ENCODE data around the gene SLC38A10. TPM values are rescaled to one million over a fixed set of nuclear protein-coding genes. Genes with fewer than 3 reads are reported as not detected.

Gene SLC38A10
- total and polyA plus RNA-seq, 2 experiments from 2014 or later = 94.4 to 131 TPM

DNA sequence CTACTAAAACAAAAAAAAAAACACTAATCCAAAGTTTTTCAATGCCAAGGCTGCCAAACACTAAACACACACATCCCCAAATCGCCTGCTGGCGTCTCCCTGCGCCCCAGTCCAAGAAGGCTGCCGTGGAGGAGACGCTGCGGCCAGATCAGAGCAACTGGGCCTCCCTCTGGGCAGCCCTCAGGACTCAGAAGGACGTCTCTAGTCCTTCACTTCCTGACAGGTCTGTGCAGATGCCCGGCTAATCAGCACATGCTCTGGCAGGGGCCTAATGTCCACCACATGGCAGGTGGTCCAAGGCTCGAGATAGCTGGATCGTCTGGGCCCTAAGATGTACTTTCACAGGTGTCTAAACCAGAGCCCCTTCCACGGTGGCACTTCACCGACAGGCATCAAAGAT, 2.7 kb downstream of the SLC38A10 start:
- DNase-seq (ENCODE audit: low read depth in 1 of 2, low spot score in 1 of 2) = no peak
- H3K27ac ChIP-seq = peak overlapping the region; percentile 4
- H3K27me3 ChIP-seq = no peaks in the 10 kb centered on the region
- TF ChIP-seq, protein P1, sequence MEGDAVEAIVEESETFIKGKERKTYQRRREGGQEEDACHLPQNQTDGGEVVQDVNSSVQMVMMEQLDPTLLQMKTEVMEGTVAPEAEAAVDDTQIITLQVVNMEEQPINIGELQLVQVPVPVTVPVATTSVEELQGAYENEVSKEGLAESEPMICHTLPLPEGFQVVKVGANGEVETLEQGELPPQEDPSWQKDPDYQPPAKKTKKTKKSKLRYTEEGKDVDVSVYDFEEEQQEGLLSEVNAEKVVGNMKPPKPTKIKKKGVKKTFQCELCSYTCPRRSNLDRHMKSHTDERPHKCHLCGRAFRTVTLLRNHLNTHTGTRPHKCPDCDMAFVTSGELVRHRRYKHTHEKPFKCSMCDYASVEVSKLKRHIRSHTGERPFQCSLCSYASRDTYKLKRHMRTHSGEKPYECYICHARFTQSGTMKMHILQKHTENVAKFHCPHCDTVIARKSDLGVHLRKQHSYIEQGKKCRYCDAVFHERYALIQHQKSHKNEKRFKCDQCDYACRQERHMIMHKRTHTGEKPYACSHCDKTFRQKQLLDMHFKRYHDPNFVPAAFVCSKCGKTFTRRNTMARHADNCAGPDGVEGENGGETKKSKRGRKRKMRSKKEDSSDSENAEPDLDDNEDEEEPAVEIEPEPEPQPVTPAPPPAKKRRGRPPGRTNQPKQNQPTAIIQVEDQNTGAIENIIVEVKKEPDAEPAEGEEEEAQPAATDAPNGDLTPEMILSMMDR (IDR thresholded peaks at IDR 0.05; ENCODE audit: low read depth, low read length) = no peak
- H3K4me1 ChIP-seq (ENCODE audit: low read depth) = peaks cover 6% of the 10 kb centered on the region
- H3K36me3 ChIP-seq = peaks cover 2% of the 10 kb centered on the region
- no peak overlapping the region for H3K4me3 ChIP-seq
- H3K9me3 ChIP-seq (ENCODE audit: low read depth) = no peaks in the 10 kb centered on the region

DNA sequence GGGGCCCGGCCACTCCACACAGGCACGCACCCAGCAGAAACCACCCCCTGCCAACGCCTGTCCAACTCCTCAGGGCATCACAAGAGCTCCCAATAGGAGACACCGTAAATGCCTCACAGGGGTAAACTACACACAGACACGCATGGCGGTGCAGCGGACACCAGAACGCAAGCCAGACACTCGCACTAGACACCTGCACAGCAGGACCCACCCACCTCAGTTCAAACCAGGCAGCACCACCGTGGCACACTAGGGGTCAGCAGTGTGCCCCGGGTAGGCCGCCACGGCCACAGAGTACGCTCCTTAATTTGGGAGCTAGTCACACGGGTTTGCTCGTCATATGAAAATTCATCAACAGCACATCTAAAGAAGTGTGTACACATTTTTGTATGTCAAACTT, 3.4 kb downstream of the SLC38A10 start:
- TF ChIP-seq, protein P1 (IDR thresholded peaks at IDR 0.05; ENCODE audit: low read depth, low read length) = peak; percentile 59
- no peaks in the 10 kb centered on the region for H3K9me3 ChIP-seq (ENCODE audit: low read depth)
- H3K27me3 ChIP-seq = no peaks in the 10 kb centered on the region
- H3K27ac ChIP-seq = no peak overlapping the region
- no peak overlapping the region for H3K4me3 ChIP-seq
- peaks cover 6% of the 10 kb centered on the region for H3K4me1 ChIP-seq (ENCODE audit: low read depth)
- H3K36me3 ChIP-seq = peaks cover 2% of the 10 kb centered on the region
- DNase-seq (ENCODE audit: low read depth in 1 of 2, low spot score in 1 of 2) = peak; percentile 55 to 72

DNA sequence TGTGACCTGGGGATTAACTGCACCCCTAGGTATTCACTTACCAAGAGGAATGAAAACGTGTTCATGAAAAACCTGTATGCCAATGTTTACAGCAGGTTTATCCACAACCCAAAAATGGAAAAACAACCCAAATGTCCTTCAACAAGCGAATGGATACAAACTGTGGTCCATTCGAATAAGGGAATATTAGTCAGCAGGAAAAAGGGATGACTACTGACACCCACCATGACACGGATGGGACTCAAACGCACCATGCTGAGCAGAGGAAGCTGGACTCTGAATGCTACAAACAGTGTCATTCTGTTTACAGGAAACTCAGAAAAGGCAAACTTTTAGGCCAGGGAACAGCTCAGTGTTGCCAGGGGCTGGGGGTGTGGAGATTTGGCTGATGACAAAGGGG, 4.9 kb downstream of the SLC38A10 start:
- H3K36me3 ChIP-seq = peaks cover 2% of the 10 kb centered on the region
- H3K27ac ChIP-seq = no peak overlapping the region
- peaks cover 8% of the 10 kb centered on the region for H3K4me1 ChIP-seq (ENCODE audit: low read depth)
- DNase-seq (ENCODE audit: low read depth in 1 of 2, low spot score in 1 of 2) = no peak
- no peaks in the 10 kb centered on the region for H3K27me3 ChIP-seq
- H3K9me3 ChIP-seq (ENCODE audit: low read depth) = no peaks in the 10 kb centered on the region
- TF ChIP-seq, protein P1 (IDR thresholded peaks at IDR 0.05; ENCODE audit: low read depth, low read length) = no peak
- no peak overlapping the region for H3K4me3 ChIP-seq

DNA sequence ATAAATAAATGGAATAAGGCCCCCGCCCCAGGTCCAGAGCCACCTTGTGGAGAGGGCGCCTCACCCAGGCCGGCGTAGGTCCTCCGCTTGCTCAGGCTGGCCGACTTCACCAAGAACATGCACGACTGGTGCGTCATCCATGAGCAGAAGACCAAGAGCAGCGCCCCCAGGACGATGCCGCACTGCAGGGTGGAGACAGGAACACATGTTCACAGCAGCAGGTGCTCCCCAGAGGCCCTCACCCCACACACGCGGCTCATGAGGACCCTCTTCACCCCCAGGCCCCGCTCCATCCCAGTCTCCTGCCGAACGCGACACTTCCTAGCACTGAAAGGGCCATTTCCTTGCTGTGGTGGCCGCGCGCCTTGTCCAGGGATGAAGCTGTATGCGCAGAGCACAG, 5.5 kb downstream of the SLC38A10 start:
- TF ChIP-seq, protein P1 (IDR thresholded peaks at IDR 0.05; ENCODE audit: low read depth, low read length) = no peak
- peaks cover 14% of the 10 kb centered on the region for H3K4me1 ChIP-seq (ENCODE audit: low read depth)
- no peak overlapping the region for H3K27ac ChIP-seq
- H3K4me3 ChIP-seq = no peak overlapping the region
- no peaks in the 10 kb centered on the region for H3K9me3 ChIP-seq (ENCODE audit: low read depth)
- no peak for DNase-seq (ENCODE audit: low read depth in 1 of 2, low spot score in 1 of 2)
- peaks cover 2% of the 10 kb centered on the region for H3K36me3 ChIP-seq
- H3K27me3 ChIP-seq = no peaks in the 10 kb centered on the region

DNA sequence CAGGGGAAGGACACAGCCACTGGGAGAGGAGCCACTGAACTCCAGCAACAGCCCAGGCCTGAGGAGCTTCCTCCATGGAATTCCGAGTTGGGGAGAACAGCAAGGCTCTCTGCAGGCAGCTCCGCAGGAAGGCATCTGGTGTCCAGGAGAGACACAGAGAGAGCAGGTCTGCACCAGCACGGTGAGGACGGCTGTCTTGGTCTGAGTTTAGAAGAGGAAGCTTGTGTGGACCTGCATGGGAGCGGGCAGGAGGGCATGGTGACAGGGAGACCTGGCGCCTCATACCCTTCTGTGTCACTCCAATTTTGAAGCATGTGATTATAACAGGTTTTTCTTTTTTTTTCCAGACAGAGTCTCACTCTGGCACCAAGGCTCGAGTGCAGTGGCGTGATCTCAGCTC, 6.4 kb downstream of the SLC38A10 start:
- H3K27ac ChIP-seq = no peak overlapping the region
- no peak for DNase-seq (ENCODE audit: low read depth in 1 of 2, low spot score in 1 of 2)
- TF ChIP-seq, protein P1 (IDR thresholded peaks at IDR 0.05; ENCODE audit: low read depth, low read length) = no peak
- no peaks in the 10 kb centered on the region for H3K27me3 ChIP-seq
- peaks cover 15% of the 10 kb centered on the region for H3K4me1 ChIP-seq (ENCODE audit: low read depth)
- peaks cover 2% of the 10 kb centered on the region for H3K36me3 ChIP-seq
- no peak overlapping the region for H3K4me3 ChIP-seq
- no peaks in the 10 kb centered on the region for H3K9me3 ChIP-seq (ENCODE audit: low read depth)
